RWPE2 (cell line): ENCODE data around the gene NTN5.

Experiments
- ATAC-seq: fragments of 200-7000 bp; cut with Tn5 transposase; 3 replicates; pipeline ENCODE4 v1.9.1; 2021; ENCODE audit warnings: low read depth
- DNase-seq: peaks from one replicate; pipeline ENCODE4 v3.0.0-alpha.2; 2020; ENCODE audit warnings: low spot score
- H3K27ac ChIP-seq: fragments of 450-650 bp; 2 replicates; pipeline ENCODE4 v1.5.1; 2017; ENCODE audit warnings: mild to moderate bottlenecking; ENCODE audit not compliant: poor library complexity, severe bottlenecking
- H3K27me3 ChIP-seq: fragments of 250-450 bp; sonication (Bioruptor Pico); 2 replicates; pipeline ENCODE4 v1.5.1; 2021; ENCODE audit warnings: mild to moderate bottlenecking, moderate library complexity; ENCODE audit not compliant: insufficient read depth, poor library complexity, severe bottlenecking
- H3K36me3 ChIP-seq: fragments of 250-450 bp; sonication (Bioruptor Pico); 2 replicates; pipeline ENCODE4 v1.5.1; 2020; ENCODE audit warnings: low read depth, mild to moderate bottlenecking, moderate library complexity
- H3K4me1 ChIP-seq: fragments of 250-450 bp; sonication (Bioruptor Pico); 2 replicates; pipeline ENCODE4 v1.5.1; 2021; ENCODE audit warnings: mild to moderate bottlenecking, moderate library complexity; ENCODE audit not compliant: insufficient read depth, poor library complexity, severe bottlenecking
- H3K4me3 ChIP-seq: fragments of 250-450 bp; sonication (Bioruptor Pico); 2 replicates; pipeline ENCODE4 v1.5.1; 2021; ENCODE audit warnings: mild to moderate bottlenecking, moderate library complexity; ENCODE audit not compliant: severe bottlenecking
- H3K9me3 ChIP-seq: fragments of 250-450 bp; sonication (Bioruptor Pico); 2 replicates; pipeline ENCODE4 v1.5.1; 2021; ENCODE audit warnings: mild to moderate bottlenecking, moderate library complexity; ENCODE audit not compliant: severe bottlenecking
- CTCF ChIP-seq: fragments of 450-650 bp; IDR thresholded peaks from one replicate; pipeline ENCODE4 v1.5.1; 2017; ENCODE audit warnings: mild to moderate bottlenecking, moderate library complexity; ENCODE audit not compliant: poor library complexity, severe bottlenecking

The NTN5 gene

GRCh38 chr19:48674216-48674809, 1.5 kb upstream of the NTN5 start:
- Histone ChIP-seq H3K27ac (no peak overlapping the region), H3K9me3 (no peaks in the 10 kb centered on the region), H3K36me3 (no peaks in the 10 kb centered on the region), H3K27me3 (no peaks in the 10 kb centered on the region), H3K4me3 (no peak overlapping the region), H3K4me1 (no peaks in the 10 kb centered on the region)
- no peak for ATAC-seq
- no peak for TF ChIP-seq CTCF
- DNase-seq, result no peak

GRCh38 chr19:48673436-48674100, 751 bp upstream of the NTN5 start:
- H3K4me1 ChIP-seq, result no peaks in the 10 kb centered on the region
- H3K9me3 ChIP-seq, result no peaks in the 10 kb centered on the region

GRCh38 chr19:48671446-48671995, 1.3 kb downstream of the NTN5 start:
- H3K27me3 ChIP-seq, result no peaks in the 10 kb centered on the region
- ATAC-seq (no peak), DNase-seq (no peak)
- no peak overlapping the region for H3K4me3 ChIP-seq
- no peaks in the 10 kb centered on the region for H3K36me3 ChIP-seq
- H3K27ac ChIP-seq, result no peak overlapping the region
- H3K4me1 ChIP-seq, result no peaks in the 10 kb centered on the region
- no peak for TF ChIP-seq CTCF
- H3K9me3 ChIP-seq, result no peaks in the 10 kb centered on the region

More at GRCh38 chr19:48673436-48674100, 751 bp upstream of the NTN5 start:
- H3K36me3 ChIP-seq, result no peaks in the 10 kb centered on the region
- ATAC-seq (no peak), DNase-seq (no peak)
- no peaks in the 10 kb centered on the region for H3K27me3 ChIP-seq
- no peak overlapping the region for H3K27ac ChIP-seq
- H3K4me3 ChIP-seq, result no peak overlapping the region
- TF ChIP-seq CTCF, result no peak

- DNase-seq, result no peak
- no peaks in the 10 kb centered on the region for H3K9me3 ChIP-seq
- no peaks in the 10 kb centered on the region for H3K4me1 ChIP-seq
- H3K4me3 ChIP-seq, result no peak overlapping the region
- H3K36me3 ChIP-seq, result no peaks in the 10 kb centered on the region
- ATAC-seq, result no peak
- no peak for TF ChIP-seq CTCF
- no peak overlapping the region for H3K27ac ChIP-seq
- H3K27me3 ChIP-seq, result no peaks in the 10 kb centered on the region
Measured at GRCh38 chr19:48670699-48671445, 1.9 kb downstream of the NTN5 start.
